IMR-90 (cell line): ENCODE data around the gene LRSAM1. TPM values are rescaled to one million over a fixed set of nuclear protein-coding genes. Genes with fewer than 3 reads are reported as not detected.

Source experiments
- ATAC-seq: fragments of 200-7000 bp; cut with Tn5 transposase; 2 replicates; pipeline ENCODE4 v1.9.1; 2020; ENCODE audit warnings: low read depth, mild to moderate bottlenecking, moderate library complexity
- BruUV-seq: library from RNA; stranded (reverse); fragments of 400-500 nt; replicated peaks from 2 replicates; lab custom pipeline; 2021; lab: Mats Ljungman, UMichigan
- CTCF ChIA-PET: fragments of 300-600 bp; formaldehyde crosslinking; extraction: SDS; loops from one replicate; lab custom pipeline; 2021; ENCODE audit warnings: antibody characterized with exemption; lab: Yijun Ruan, JAX
- POLR2A ChIA-PET: fragments of 300-600 bp; sonication (Branson Sonifier 250); formaldehyde crosslinking; loops from one replicate; lab custom pipeline; 2022; ENCODE audit warnings: antibody characterized with exemption; ENCODE audit not compliant: unreplicated experiment; lab: Charles Lee
- DNase-seq: peaks from one replicate; pipeline ENCODE4 v3.0.0; 2013
- H2AFZ ChIP-seq: replicated peaks from 2 replicates; pipeline ENCODE3; 2013; ENCODE audit warnings: low read length, mild to moderate bottlenecking; ENCODE audit not compliant: poor library complexity
- H2AK5ac ChIP-seq: 2 replicates; pipeline ENCODE4 v1.6.1; 2013; ENCODE audit warnings: low read depth, low read length, inconsistent platforms
- H2AK9ac ChIP-seq: replicated peaks from 2 replicates; pipeline ENCODE3; 2013; ENCODE audit warnings: mild to moderate bottlenecking, low read depth, low read length, moderate library complexity; ENCODE audit not compliant: poor library complexity
- H2BK120ac ChIP-seq: 2 replicates; pipeline ENCODE4 v1.6.1; 2013; ENCODE audit warnings: low read depth, low read length, inconsistent platforms
- H2BK15ac ChIP-seq: 3 replicates; pipeline ENCODE4 v1.6.1; 2013; ENCODE audit warnings: low read depth, low read length, inconsistent platforms
- H2BK20ac ChIP-seq: 2 replicates; pipeline ENCODE4 v1.6.1; 2013; ENCODE audit warnings: low read depth, mild to moderate bottlenecking, inconsistent platforms, low read length, moderate library complexity
- H2BK5ac ChIP-seq: 2 replicates; pipeline ENCODE4 v1.6.1; 2013; ENCODE audit warnings: mild to moderate bottlenecking, low read depth, low read length, inconsistent platforms; ENCODE audit not compliant: poor library complexity, severe bottlenecking
- H3K14ac ChIP-seq: replicated peaks from 2 replicates; pipeline ENCODE4 v1.6.1; 2013; ENCODE audit warnings: low read depth, low read length, inconsistent platforms
- H3K18ac ChIP-seq: 2 replicates; pipeline ENCODE4 v1.6.1; 2013; ENCODE audit warnings: low read depth, low read length, control low read depth
- H3K23ac ChIP-seq: 2 replicates; pipeline ENCODE4 v1.6.1; 2013; ENCODE audit warnings: low read depth, low read length, inconsistent platforms
- H3K27ac ChIP-seq: 2 replicates; pipeline ENCODE4 v1.5.1; 2013; ENCODE audit warnings: mild to moderate bottlenecking, control low read depth, low read length; ENCODE audit not compliant: insufficient read depth
- H3K27me3 ChIP-seq: 2 replicates; pipeline ENCODE4 v1.6.1; 2013; ENCODE audit warnings: low read length; ENCODE audit not compliant: control insufficient read depth, insufficient read depth
- H3K36me3 ChIP-seq: 2 replicates; pipeline ENCODE4 v1.6.1; 2013; ENCODE audit warnings: low read length, mixed read lengths; ENCODE audit not compliant: control insufficient read depth, insufficient read depth
- H3K4ac ChIP-seq: 2 replicates; pipeline ENCODE4 v1.6.1; 2013; ENCODE audit warnings: low read depth, low read length, inconsistent platforms
- H3K4me1 ChIP-seq: 2 replicates; pipeline ENCODE4 v1.6.1; 2013; ENCODE audit warnings: low read length, mixed read lengths; ENCODE audit not compliant: control insufficient read depth, insufficient read depth
- H3K4me2 ChIP-seq: 2 replicates; pipeline ENCODE4 v1.6.1; 2013; ENCODE audit warnings: low read depth, mild to moderate bottlenecking, control low read depth, low read length, moderate library complexity
- H3K4me3 ChIP-seq: 2 replicates; pipeline ENCODE4 v1.5.1; 2013; ENCODE audit warnings: low read depth, mild to moderate bottlenecking, control low read depth, low read length, moderate library complexity; ENCODE audit not compliant: insufficient read depth
- H3K56ac ChIP-seq: 2 replicates; pipeline ENCODE4 v1.6.1; 2013; ENCODE audit warnings: low read length, inconsistent platforms; ENCODE audit not compliant: insufficient read depth; ENCODE audit errors: extremely low read depth
- H3K79me1 ChIP-seq, 2 experiments: 2 replicates each; pipeline ENCODE4 v1.6.1; 2013; ENCODE audit warnings: low read length in 2 of 2, inconsistent platforms in 1 of 2, low read depth in 1 of 2
- H3K9ac ChIP-seq: 2 replicates; pipeline ENCODE4 v1.6.1; 2013; ENCODE audit warnings: low read depth, low read length, control low read depth
- H3K9me1 ChIP-seq: 2 replicates; pipeline ENCODE4 v1.6.1; 2013; ENCODE audit warnings: low read length, inconsistent platforms; ENCODE audit not compliant: insufficient read depth
- H3K9me3 ChIP-seq: 2 replicates; pipeline ENCODE4 v1.6.1; 2013; ENCODE audit warnings: low read length; ENCODE audit not compliant: control insufficient read depth, insufficient read depth
- H4K20me1 ChIP-seq: 2 replicates; pipeline ENCODE4 v1.6.1; 2013; ENCODE audit warnings: low read length, inconsistent platforms; ENCODE audit not compliant: insufficient read depth
- H4K5ac ChIP-seq: 2 replicates; pipeline ENCODE4 v1.6.1; 2013; ENCODE audit warnings: mild to moderate bottlenecking, low read depth, low read length, control low read depth
- H4K8ac ChIP-seq, 2 experiments: 2 replicates each; pipeline ENCODE4 v1.6.1; 2013; ENCODE audit warnings: low read depth in 2 of 2, low read length in 2 of 2, control low read depth in 1 of 2, inconsistent platforms in 1 of 2
- H4K91ac ChIP-seq: 2 replicates; pipeline ENCODE4 v1.6.1; 2013; ENCODE audit warnings: low read depth, low read length, inconsistent platforms; ENCODE audit not compliant: insufficient read depth
- CEBPB ChIP-seq: IDR thresholded peaks from 2 replicates; pipeline ENCODE4 v1.6.1; 2012; ENCODE audit warnings: low read depth, low read length, improper control_type of control experiment
- MAFK ChIP-seq: IDR thresholded peaks from 2 replicates; pipeline ENCODE4 v1.6.1; 2012; ENCODE audit warnings: low read depth, low read length, improper control_type of control experiment
- MAZ ChIP-seq: IDR thresholded peaks from 2 replicates; pipeline ENCODE4 v1.6.1; 2012; ENCODE audit warnings: low read depth, mild to moderate bottlenecking, low read length, improper control_type of control experiment, moderate library complexity, borderline replicate concordance
- RFX5 ChIP-seq: IDR thresholded peaks from 2 replicates; pipeline ENCODE4 v1.8.0; 2012; ENCODE audit warnings: low read depth, mild to moderate bottlenecking, low read length, moderate library complexity
- SMC3 ChIP-seq: fragments of 150-350 bp; IDR thresholded peaks from 2 replicates; pipeline ENCODE4 v1.6.1; 2016; ENCODE audit warnings: low read depth, mild to moderate bottlenecking, antibody characterized with exemption, low read length, moderate library complexity
- WGBS, 2 experiments: methylation state at CpG; one replicate each; pipeline versions ENCODE4 v1.1.5 to v1.1.7; 2013; ENCODE audit warnings: missing lambda C conversion rate in 2 of 2; ENCODE audit not compliant: insufficient read length in 1 of 2; ENCODE audit errors: extremely low coverage in 2 of 2; 5-methylcytosine and 5-hydroxymethylcytosine counted together
- dilution Hi-C: fragments of 300-500 bp; cut with HindIII; formaldehyde crosslinking; loops from one replicate; pipeline ENCODE4 v1.14.3; 2018; ENCODE audit warnings: low sequenced_read_pairs; ENCODE audit not compliant: unreplicated experiment
- in situ Hi-C: fragments of 300-500 bp; cut with MboI; formaldehyde crosslinking; loops from 3 replicates; pipeline ENCODE4 v1.14.3; 2019; ENCODE audit warnings: low sequenced_read_pairs, inconsistent platforms, mixed read lengths
- intact Hi-C: fragments of 100-400 bp; cut with micrococcal nuclease; formaldehyde crosslinking; loops from 2 replicates; pipeline ENCODE4 v1.10.0; 2022
- polyA plus RNA-seq, 3 experiments: library from polyadenylated mRNA; depleted of rRNA; stranded (reverse); fragments of >200 nt; gene quantifications; 2 replicates each; pipeline ENCODE4 v1.2.3, GENCODE V29; 2012; ENCODE audit warnings: low replicate concordance in 1 of 3
- total RNA-seq: library from RNA; depleted of rRNA; stranded (reverse); fragments of >200 nt; gene quantifications from 2 replicates; pipeline ENCODE4 v1.2.3, GENCODE V29; 2012

Gene LRSAM1
- total and polyA plus RNA-seq, 2 of the 4 experiments (the other 2 are of a cell fraction), result 3.0 to 9.3 TPM

- Histone ChIP-seq H3K4me3 (no peak overlapping the region), H3K23ac (no peak overlapping the region), H3K18ac (no peak overlapping the region), H4K5ac (no peak overlapping the region), H3K9me3 (no peaks in the 10 kb centered on the region), H3K36me3 (0 out of 2 replicates have a peak, but pooled peaks cover 2% of the 10 kb centered on the region), H4K20me1 (no peaks in the 10 kb centered on the region), H2BK120ac (no peak overlapping the region), H2BK5ac (no peak overlapping the region), H3K79me1 (peaks cover 16 to 25% of the 10 kb centered on the region in 2 experiments), H3K4ac (no peak overlapping the region), H3K4me1 (peaks cover 9% of the 10 kb centered on the region), H3K27me3 (no peaks in the 10 kb centered on the region), H4K8ac (no peak overlapping the region), H2BK20ac (no peak overlapping the region), H2AFZ (no peak overlapping the region), H3K14ac (no peak overlapping the region), H2BK15ac (no peak overlapping the region), H3K9me1 (peaks cover 12% of the 10 kb centered on the region; the same call in 1 of the 2 replicates), H3K4me2 (no peak overlapping the region), H2AK5ac (no peak overlapping the region), H3K27ac (no peak overlapping the region), H2AK9ac (no peak overlapping the region), H3K56ac (no peak overlapping the region), H4K91ac (no peak overlapping the region), H3K9ac (no peak overlapping the region)
- dilution Hi-C loops, result no loop called here
- CTCF ChIA-PET, result interaction anchor here (0.6 to 0.9 kb wide), 3 partner anchors 10 to 27 kb away, joined by 3 read pairs; no protein-coding TSS in a partner anchor
- TF ChIP-seq SMC3, result no peak
- TF ChIP-seq MAZ, result no peak
- no peak for TF ChIP-seq MAFK
- no peak for TF ChIP-seq CEBPB
- no peak for TF ChIP-seq RFX5
- DNase-seq (no peak), ATAC-seq (no peak)
- intact Hi-C loops, result no loop called here
- no TSS peak for BruUV-seq
- POLR2A ChIA-PET, result interaction anchor here (0.5 kb wide), 1 partner anchor 14 kb away, joined by 3 read pairs; no protein-coding TSS in a partner anchor
- WGBS, 2 experiments, result 97% methylated on average over 3 of the region's 6 CpGs; no CpG with 5 or more reads in 1 of the 2 experiments
- in situ Hi-C loops, result no loop called here
Measured at GRCh38 chr9:127419348-127419747, 32.0 kb upstream of the LRSAM1 start.
